ENCODE data around the gene DPAGT1.

DNA sequence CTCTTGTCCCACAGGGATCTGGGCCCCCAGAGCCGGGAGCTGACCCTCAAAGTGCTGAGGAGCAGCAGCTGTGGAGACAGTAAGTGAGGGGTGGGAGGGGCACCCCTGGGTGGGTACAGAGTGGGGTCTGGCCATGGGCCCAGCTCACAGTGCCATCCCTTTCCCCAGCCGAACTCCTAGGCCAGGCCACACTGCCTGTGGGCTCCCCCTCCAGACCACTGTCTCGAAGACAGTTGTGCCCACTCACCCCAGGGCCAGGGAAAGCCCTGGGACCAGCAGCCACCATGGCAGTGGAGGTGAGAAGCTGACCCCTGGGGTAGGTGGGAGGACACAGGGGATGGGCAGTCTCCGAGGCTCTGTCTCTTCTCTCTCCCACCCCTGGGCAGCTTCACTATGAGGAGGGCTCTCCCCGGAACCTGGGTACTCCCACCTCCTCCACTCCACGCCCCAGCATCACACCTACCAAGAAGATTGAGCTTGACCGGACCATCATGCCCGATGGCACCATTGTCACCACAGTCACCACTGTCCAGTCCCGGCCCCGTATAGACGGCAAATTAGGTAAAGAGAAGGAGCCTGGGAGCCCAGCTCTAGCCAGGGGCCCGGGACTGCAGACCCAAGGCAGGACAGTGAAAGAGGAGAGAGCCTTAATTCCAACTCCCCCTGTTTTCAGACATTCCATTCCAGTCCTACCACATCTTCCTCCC is 10.8 kb upstream of the DPAGT1 start:
- TF ChIP-seq, protein P1, sequence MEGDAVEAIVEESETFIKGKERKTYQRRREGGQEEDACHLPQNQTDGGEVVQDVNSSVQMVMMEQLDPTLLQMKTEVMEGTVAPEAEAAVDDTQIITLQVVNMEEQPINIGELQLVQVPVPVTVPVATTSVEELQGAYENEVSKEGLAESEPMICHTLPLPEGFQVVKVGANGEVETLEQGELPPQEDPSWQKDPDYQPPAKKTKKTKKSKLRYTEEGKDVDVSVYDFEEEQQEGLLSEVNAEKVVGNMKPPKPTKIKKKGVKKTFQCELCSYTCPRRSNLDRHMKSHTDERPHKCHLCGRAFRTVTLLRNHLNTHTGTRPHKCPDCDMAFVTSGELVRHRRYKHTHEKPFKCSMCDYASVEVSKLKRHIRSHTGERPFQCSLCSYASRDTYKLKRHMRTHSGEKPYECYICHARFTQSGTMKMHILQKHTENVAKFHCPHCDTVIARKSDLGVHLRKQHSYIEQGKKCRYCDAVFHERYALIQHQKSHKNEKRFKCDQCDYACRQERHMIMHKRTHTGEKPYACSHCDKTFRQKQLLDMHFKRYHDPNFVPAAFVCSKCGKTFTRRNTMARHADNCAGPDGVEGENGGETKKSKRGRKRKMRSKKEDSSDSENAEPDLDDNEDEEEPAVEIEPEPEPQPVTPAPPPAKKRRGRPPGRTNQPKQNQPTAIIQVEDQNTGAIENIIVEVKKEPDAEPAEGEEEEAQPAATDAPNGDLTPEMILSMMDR (IDR thresholded peaks at IDR 0.05; ENCODE audit: borderline replicate concordance, extremely low read depth, low read length, poor library complexity, severe bottlenecking): no peak
- no peak for TF ChIP-seq EZH2 (IDR thresholded peaks at IDR 0.05; ENCODE audit: borderline replicate concordance, low read depth, low read length, severe bottlenecking)

Measured in DND-41 (cell line).